NB4 (cell line): ENCODE data around the gene IFNA6.

Source experiments
- MYC ChIP-seq: IDR thresholded peaks from 2 replicates; pipeline ENCODE4 v1.6.1; 2011; ENCODE audit warnings: low read depth, low read length
- POLR2A ChIP-seq: IDR thresholded peaks from 2 replicates; pipeline ENCODE4 v1.6.1; 2011; ENCODE audit warnings: mild to moderate bottlenecking; ENCODE audit not compliant: insufficient read length; ENCODE audit errors: extremely low read depth
- TF ChIP-seq, protein P1 (sequence below): IDR thresholded peaks from one replicate; pipeline ENCODE4 v1.5.1; 2012; ENCODE audit warnings: low read depth, low read length

DNA sequence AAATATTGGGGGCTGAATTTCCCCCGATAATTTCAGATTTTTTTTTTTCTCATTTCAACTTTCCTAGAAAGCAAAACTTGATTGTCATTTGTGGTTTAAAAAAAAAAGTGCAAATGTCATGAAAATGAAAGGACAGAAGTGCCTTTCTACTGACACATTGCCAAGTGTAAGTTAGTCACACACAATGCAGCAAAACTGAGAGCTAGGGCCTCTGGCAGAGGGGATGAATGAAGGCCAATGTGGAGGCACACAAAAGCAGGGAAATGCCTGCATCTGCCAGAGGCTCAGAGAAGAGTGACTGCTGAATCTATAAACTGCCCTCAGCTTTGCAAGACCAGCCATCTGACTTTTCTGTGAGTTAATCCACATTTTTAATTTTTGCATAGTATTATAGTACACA, 38.8 kb downstream of the IFNA6 start:
- TF ChIP-seq POLR2A (no peak), MYC (no peak)
- TF ChIP-seq, protein P1, sequence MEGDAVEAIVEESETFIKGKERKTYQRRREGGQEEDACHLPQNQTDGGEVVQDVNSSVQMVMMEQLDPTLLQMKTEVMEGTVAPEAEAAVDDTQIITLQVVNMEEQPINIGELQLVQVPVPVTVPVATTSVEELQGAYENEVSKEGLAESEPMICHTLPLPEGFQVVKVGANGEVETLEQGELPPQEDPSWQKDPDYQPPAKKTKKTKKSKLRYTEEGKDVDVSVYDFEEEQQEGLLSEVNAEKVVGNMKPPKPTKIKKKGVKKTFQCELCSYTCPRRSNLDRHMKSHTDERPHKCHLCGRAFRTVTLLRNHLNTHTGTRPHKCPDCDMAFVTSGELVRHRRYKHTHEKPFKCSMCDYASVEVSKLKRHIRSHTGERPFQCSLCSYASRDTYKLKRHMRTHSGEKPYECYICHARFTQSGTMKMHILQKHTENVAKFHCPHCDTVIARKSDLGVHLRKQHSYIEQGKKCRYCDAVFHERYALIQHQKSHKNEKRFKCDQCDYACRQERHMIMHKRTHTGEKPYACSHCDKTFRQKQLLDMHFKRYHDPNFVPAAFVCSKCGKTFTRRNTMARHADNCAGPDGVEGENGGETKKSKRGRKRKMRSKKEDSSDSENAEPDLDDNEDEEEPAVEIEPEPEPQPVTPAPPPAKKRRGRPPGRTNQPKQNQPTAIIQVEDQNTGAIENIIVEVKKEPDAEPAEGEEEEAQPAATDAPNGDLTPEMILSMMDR, result no peak
